Measurements from ENCODE around the gene SSC5D.

The SSC5D gene

DNA sequence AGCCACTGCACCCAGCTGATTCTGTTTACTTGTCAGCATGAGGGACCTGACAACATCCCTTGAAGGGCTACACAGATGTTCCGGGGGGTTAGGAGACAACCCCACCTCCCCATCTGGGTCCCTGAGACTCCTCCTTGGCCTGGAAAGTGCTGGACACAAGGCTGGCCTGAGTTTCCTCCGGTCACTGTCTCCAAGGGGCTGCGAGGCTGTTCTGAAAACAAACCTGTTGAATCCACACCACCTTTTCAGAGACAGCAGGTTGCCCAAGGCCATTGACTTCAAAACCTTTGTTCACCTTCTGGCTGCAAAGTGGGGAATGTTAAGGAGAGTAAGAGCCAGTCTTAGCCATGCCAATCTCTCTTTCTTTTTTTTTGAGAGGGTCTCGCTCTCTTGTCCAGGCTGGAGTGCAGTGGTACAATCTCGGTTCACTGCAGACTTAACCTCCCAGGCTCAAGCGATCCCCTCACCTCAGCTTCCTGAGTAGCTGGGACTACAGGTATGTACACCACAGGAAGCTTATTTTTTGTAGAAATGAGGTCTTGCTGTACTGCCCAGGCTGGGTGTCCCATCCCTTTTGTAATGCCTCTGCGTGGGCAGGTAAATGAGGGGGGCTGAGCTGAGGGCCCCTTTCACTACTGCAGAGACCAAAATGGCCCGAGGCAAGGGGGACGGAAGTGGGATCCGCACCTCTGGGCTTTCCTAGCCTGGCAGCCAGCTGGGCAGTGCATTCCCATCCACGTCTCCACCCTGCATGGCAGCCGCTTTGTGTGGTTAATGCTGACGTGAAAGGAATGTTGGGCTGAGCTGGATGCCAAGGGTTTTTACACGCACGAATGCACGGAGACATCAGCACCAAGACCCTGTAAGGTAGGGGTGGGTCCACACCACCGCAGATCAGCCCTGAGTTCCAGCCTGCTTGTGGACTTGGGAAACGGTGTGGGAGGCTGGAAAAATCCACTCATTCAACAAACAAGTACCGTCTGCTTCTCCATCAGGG lies 13.7 kb upstream of the SSC5D start:
- H3K4me3 ChIP-seq (ENCODE audit: low read depth, low read length), result no peak overlapping the region
- peaks cover 8% of the 10 kb centered on the region for H3K79me2 ChIP-seq (ENCODE audit: control insufficient read depth, insufficient read depth, low read length, unreplicated experiment)
- no peaks in the 10 kb centered on the region for H3K36me3 ChIP-seq (ENCODE audit: insufficient read depth, low read length)
- H3K27ac ChIP-seq (ENCODE audit: low read depth, low read length), result no peak overlapping the region
- no peaks in the 10 kb centered on the region for H3K27me3 ChIP-seq (ENCODE audit: insufficient read depth, low read length)
- peaks cover 6% of the 10 kb centered on the region for H3K4me1 ChIP-seq (ENCODE audit: control insufficient read depth, insufficient read depth, low read length, unreplicated experiment)
- no peak overlapping the region for H2AFZ ChIP-seq (ENCODE audit: low read length, unreplicated experiment)

DNA sequence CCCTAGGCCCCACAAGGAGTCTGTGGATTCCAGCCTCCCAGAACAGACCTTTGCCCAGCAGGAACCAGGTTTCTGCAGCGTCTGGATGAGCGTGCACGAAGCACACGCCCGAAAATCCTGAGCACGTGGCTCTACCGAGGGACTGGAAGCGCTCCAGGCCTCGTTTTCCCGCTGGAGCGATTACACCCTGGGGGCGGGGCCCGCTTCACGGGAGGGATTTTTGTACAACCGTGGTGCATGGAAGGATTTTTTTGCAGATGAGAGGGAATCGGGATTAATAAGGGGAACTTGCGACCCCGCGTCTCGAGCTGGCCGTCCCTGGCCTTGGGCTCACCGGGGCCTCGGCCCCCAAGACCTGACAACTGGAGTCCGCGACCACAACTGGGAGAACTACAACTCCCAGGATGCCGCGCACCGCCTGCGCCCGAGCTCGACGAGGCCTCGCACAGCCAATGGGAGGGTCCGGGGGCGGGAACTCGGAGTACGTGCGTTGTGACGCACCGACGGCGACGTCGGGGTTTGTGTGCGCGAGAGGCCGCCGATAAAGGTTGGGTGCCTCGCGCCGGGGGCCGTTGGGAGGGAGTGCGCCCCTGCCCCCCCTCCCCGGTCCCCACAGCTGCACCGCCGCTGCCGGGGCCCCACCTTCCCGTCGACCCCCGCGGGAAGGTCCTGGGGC lies 12.0 kb upstream of the SSC5D start, which contains the start of gene ZNF628:
ZNF628 (plus strand) TSS at position 518 of the 676 bp plus-strand sequence. CDS start 3,294 bp downstream, outside the sequence.
- H3K4me3 ChIP-seq (ENCODE audit: low read depth, low read length), result peak within 1 kb of the TSS; percentile 92
- H3K36me3 ChIP-seq (ENCODE audit: insufficient read depth, low read length), result no peaks in the 10 kb centered on the region
- peaks cover 6% of the 10 kb centered on the region for H3K4me1 ChIP-seq (ENCODE audit: control insufficient read depth, insufficient read depth, low read length, unreplicated experiment)
- peak within 1 kb of the TSS; percentile 82 for H3K27ac ChIP-seq (ENCODE audit: low read depth, low read length)
- no peaks in the 10 kb centered on the region for H3K27me3 ChIP-seq (ENCODE audit: insufficient read depth, low read length)
- H3K79me2 ChIP-seq (ENCODE audit: control insufficient read depth, insufficient read depth, low read length, unreplicated experiment), result peaks cover 8% of the 10 kb centered on the region
- H2AFZ ChIP-seq (ENCODE audit: low read length, unreplicated experiment), result peak within 1 kb of the TSS; percentile 70

DNA sequence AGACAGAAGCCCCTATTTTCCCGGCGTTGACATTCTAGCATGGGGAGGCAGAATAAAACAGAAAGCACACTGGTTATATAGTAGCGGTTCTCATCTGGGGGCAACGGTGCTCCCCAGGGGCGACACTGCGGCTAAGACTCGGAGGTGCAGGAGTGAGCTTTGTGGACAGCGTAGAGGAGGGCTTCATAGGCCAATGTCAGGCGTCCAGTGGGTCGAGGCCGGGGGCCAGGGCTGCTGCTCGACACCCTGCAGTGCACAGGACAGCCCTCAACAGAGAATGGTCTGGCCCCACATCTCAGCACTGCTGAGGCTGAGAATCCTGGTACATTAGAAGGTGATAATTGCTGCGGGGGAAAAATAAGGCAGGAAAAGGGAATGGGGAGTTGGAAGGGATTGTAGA lies 10.3 kb upstream of the SSC5D start:
- peaks cover 8% of the 10 kb centered on the region for H3K79me2 ChIP-seq (ENCODE audit: control insufficient read depth, insufficient read depth, low read length, unreplicated experiment)
- peaks cover 6% of the 10 kb centered on the region for H3K4me1 ChIP-seq (ENCODE audit: control insufficient read depth, insufficient read depth, low read length, unreplicated experiment)
- no peaks in the 10 kb centered on the region for H3K27me3 ChIP-seq (ENCODE audit: insufficient read depth, low read length)
- H3K4me3 ChIP-seq (ENCODE audit: low read depth, low read length), result peak overlapping the region; percentile 92
- H3K27ac ChIP-seq (ENCODE audit: low read depth, low read length), result no peak overlapping the region
- no peak overlapping the region for H2AFZ ChIP-seq (ENCODE audit: low read length, unreplicated experiment)
- no peaks in the 10 kb centered on the region for H3K36me3 ChIP-seq (ENCODE audit: insufficient read depth, low read length)

DNA sequence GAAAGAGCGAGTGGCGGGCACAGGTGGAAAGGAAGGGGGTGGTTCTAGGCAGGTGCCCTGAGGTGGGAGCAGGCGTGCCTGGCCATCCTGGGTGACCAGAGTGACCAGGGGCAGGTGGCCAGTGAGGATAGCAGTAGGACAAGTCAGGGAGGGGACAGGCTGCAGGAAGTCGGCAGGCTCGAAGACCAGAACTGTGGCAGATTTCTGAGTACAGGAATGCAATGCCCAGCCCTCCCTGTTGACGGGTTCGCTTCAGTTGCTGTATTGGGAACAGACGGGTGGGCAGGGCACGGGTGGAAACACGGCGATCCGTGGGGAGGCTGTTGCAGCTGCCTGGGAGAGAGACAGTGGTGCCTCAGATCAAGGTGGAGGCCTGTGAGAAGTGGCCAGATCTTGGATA lies 9.9 kb upstream of the SSC5D start:
- peaks cover 6% of the 10 kb centered on the region for H3K4me1 ChIP-seq (ENCODE audit: control insufficient read depth, insufficient read depth, low read length, unreplicated experiment)
- H3K27me3 ChIP-seq (ENCODE audit: insufficient read depth, low read length), result no peaks in the 10 kb centered on the region
- H3K27ac ChIP-seq (ENCODE audit: low read depth, low read length), result no peak overlapping the region
- H3K36me3 ChIP-seq (ENCODE audit: insufficient read depth, low read length), result no peaks in the 10 kb centered on the region
- H3K4me3 ChIP-seq (ENCODE audit: low read depth, low read length), result no peak overlapping the region
- H2AFZ ChIP-seq (ENCODE audit: low read length, unreplicated experiment), result no peak overlapping the region
- peaks cover 8% of the 10 kb centered on the region for H3K79me2 ChIP-seq (ENCODE audit: control insufficient read depth, insufficient read depth, low read length, unreplicated experiment)

DNA sequence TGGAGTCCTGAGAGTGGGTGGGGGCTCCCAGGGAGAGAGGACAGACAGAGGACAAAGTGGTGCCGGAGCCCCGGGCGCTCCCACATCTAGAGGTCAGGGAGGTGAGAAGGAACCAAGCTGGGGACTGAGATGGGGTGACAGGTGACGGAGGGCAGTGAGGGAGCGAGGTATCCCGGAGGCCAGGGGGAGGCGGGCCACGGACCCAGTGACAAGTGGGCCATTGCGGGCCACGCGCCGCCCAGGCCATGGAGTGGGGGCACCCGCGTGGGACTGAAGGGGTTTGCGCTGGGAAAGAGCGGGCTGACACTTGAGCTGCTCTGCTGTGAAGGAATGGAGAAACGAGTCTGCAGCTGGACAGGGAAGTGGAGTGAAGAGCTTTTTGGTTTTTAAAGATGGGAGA lies 9.2 kb upstream of the SSC5D start:
- Histone ChIP-seq H3K4me1 (ENCODE audit: control insufficient read depth, insufficient read depth, low read length, unreplicated experiment) (peaks cover 6% of the 10 kb centered on the region), H3K4me3 (ENCODE audit: low read depth, low read length) (no peak overlapping the region), H3K27ac (ENCODE audit: low read depth, low read length) (no peak overlapping the region), H3K27me3 (ENCODE audit: insufficient read depth, low read length) (no peaks in the 10 kb centered on the region), H2AFZ (ENCODE audit: low read length, unreplicated experiment) (no peak overlapping the region), H3K36me3 (ENCODE audit: insufficient read depth, low read length) (no peaks in the 10 kb centered on the region), H3K79me2 (ENCODE audit: control insufficient read depth, insufficient read depth, low read length, unreplicated experiment) (peaks cover 8% of the 10 kb centered on the region)

DNA sequence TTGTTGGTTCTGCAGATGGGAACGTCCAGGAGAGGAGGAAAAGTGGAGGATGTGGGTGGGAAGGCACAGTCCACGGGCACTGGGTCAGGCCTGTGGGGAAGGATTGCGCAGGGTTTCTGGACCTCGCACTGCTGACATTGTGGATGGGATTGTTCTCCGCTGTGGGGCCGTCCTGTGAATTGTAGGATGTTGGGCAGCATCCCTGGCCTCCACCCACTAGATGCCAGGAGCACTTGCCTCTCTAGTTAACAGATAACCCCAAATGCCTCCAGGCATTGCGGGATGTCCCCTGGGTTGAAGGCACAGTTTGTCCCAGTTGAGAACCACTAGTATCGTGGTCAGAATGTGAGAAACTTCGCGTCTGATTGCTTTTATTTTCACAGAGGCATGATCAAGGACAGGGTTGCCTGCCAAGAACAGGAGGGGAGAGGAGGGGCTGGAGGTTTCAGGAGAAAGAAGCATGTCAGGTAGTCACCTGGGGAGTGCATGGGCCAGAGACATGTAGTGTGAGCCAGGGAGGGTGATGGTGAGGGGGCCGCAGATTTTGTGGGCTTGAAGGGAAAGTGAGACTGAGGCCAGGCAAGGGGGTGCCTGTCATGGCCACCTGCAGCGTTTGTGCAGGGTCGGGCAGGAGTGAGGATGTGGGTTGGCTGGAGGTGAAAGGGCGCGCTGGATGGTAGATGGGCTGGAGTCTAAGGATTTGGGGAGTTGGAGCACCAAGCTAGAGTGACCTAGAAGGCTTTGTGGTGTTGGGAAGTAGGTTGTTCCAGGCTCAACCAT lies 8.6 kb upstream of the SSC5D start:
- no peak overlapping the region for H3K4me3 ChIP-seq (ENCODE audit: low read depth, low read length)
- no peaks in the 10 kb centered on the region for H3K27me3 ChIP-seq (ENCODE audit: insufficient read depth, low read length)
- no peak overlapping the region for H3K27ac ChIP-seq (ENCODE audit: low read depth, low read length)
- H2AFZ ChIP-seq (ENCODE audit: low read length, unreplicated experiment), result no peak overlapping the region
- peaks cover 9% of the 10 kb centered on the region for H3K4me1 ChIP-seq (ENCODE audit: control insufficient read depth, insufficient read depth, low read length, unreplicated experiment)
- peaks cover 8% of the 10 kb centered on the region for H3K79me2 ChIP-seq (ENCODE audit: control insufficient read depth, insufficient read depth, low read length, unreplicated experiment)
- H3K36me3 ChIP-seq (ENCODE audit: insufficient read depth, low read length), result no peaks in the 10 kb centered on the region

DNA sequence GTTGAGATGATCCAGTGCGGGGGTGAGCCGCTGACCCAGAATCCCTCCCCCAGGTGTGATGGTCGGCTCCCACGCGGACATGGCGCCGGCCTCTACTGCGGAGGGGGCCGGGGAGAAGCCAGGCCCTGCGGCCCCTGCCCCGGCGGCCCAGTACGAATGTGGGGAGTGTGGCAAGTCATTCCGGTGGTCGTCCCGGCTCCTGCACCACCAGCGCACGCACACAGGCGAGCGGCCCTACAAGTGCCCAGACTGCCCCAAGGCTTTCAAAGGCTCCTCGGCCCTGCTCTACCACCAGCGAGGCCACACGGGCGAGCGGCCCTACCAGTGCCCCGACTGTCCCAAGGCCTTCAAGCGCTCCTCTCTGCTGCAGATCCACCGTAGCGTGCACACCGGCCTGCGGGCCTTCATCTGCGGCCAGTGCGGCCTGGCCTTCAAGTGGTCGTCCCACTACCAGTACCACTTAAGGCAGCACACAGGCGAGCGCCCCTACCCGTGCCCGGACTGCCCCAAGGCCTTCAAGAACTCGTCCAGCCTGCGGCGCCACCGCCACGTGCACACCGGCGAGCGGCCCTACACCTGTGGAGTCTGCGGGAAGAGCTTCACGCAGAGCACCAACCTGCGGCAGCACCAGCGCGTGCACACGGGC lies 7.0 kb upstream of the SSC5D start:
- H3K27ac ChIP-seq (ENCODE audit: low read depth, low read length), result no peak overlapping the region
- peaks cover 15% of the 10 kb centered on the region for H3K4me1 ChIP-seq (ENCODE audit: control insufficient read depth, insufficient read depth, low read length, unreplicated experiment)
- H2AFZ ChIP-seq (ENCODE audit: low read length, unreplicated experiment), result no peak overlapping the region
- H3K27me3 ChIP-seq (ENCODE audit: insufficient read depth, low read length), result no peaks in the 10 kb centered on the region
- H3K36me3 ChIP-seq (ENCODE audit: insufficient read depth, low read length), result no peaks in the 10 kb centered on the region
- H3K79me2 ChIP-seq (ENCODE audit: control insufficient read depth, insufficient read depth, low read length, unreplicated experiment), result peaks cover 13% of the 10 kb centered on the region
- H3K4me3 ChIP-seq (ENCODE audit: low read depth, low read length), result no peak overlapping the region

DNA sequence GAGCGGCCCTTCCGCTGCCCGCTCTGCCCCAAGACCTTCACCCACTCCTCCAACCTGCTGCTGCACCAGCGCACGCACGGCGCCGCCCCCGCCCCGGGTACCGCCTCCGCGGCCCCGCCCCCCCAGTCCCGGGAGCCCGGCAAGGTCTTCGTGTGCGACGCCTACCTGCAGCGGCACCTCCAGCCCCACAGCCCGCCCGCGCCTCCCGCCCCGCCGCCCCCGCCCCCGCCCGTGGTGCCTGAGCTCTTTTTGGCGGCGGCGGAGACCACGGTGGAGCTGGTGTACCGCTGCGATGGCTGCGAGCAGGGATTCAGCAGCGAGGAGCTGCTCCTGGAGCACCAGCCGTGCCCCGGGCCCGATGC lies 6.5 kb upstream of the SSC5D start:
- H3K36me3 ChIP-seq (ENCODE audit: insufficient read depth, low read length), result no peaks in the 10 kb centered on the region
- H3K4me3 ChIP-seq (ENCODE audit: low read depth, low read length), result no peak overlapping the region
- H3K27me3 ChIP-seq (ENCODE audit: insufficient read depth, low read length), result no peaks in the 10 kb centered on the region
- H3K4me1 ChIP-seq (ENCODE audit: control insufficient read depth, insufficient read depth, low read length, unreplicated experiment), result peaks cover 20% of the 10 kb centered on the region
- no peak overlapping the region for H2AFZ ChIP-seq (ENCODE audit: low read length, unreplicated experiment)
- H3K79me2 ChIP-seq (ENCODE audit: control insufficient read depth, insufficient read depth, low read length, unreplicated experiment), result peaks cover 13% of the 10 kb centered on the region
- H3K27ac ChIP-seq (ENCODE audit: low read depth, low read length), result no peak overlapping the region

DNA sequence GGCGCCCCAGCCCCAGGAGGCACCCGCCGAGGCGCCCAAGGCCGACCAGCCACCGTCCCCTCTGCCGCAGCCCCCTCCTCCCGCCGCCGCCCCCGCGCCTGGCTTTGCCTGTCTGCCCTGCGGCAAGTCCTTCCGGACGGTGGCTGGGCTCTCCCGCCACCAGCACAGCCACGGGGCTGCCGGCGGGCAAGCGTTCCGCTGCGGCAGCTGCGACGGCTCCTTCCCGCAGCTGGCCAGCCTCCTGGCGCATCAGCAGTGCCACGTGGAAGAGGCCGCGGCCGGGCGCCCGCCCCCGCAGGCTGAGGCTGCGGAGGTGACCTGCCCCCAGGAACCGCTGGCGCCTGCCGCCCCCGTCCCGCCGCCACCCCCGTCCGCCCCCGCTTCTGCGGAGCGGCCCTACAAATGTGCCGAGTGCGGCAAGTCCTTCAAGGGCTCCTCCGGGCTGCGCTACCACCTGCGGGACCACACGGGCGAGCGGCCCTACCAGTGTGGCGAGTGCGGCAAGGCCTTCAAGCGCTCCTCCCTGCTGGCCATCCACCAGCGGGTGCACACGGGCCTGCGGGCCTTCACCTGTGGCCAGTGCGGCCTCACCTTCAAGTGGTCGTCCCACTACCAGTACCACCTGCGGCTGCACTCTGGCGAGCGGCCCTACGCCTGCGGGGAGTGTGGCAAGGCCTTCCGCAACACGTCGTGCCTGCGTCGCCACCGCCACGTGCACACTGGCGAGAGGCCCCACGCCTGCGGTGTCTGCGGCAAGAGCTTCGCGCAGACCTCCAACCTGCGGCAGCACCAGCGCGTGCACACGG lies 5.9 kb upstream of the SSC5D start:
- Histone ChIP-seq H3K27ac (ENCODE audit: low read depth, low read length) (no peak overlapping the region), H2AFZ (ENCODE audit: low read length, unreplicated experiment) (no peak overlapping the region), H3K4me3 (ENCODE audit: low read depth, low read length) (no peak overlapping the region), H3K27me3 (ENCODE audit: insufficient read depth, low read length) (no peaks in the 10 kb centered on the region), H3K36me3 (ENCODE audit: insufficient read depth, low read length) (no peaks in the 10 kb centered on the region), H3K4me1 (ENCODE audit: control insufficient read depth, insufficient read depth, low read length, unreplicated experiment) (peaks cover 26% of the 10 kb centered on the region), H3K79me2 (ENCODE audit: control insufficient read depth, insufficient read depth, low read length, unreplicated experiment) (peaks cover 13% of the 10 kb centered on the region)

Measured in ACC112 (cell line).